Measurements from ENCODE around the gene S100A16. TPM values are rescaled to one million over a fixed set of nuclear protein-coding genes. Genes with fewer than 3 reads are reported as not detected.

Gene S100A16
- total and polyA plus RNA-seq, 4 donors: 70.6 to 182 (median 141) TPM

GRCh38 chr1:153655333-153655732 is 42.4 kb upstream of the S100A16 start:
- H3K4me3 ChIP-seq: no peak overlapping the region
- no peaks in the 10 kb centered on the region for H3K9me3 ChIP-seq (ENCODE audit: control insufficient read depth in 4 of 4, insufficient read depth in 3 of 4, low read length in 3 of 4)
- no peak overlapping the region for H3K27ac ChIP-seq (ENCODE audit: low read depth in 1 of 2, low read length in 1 of 2)
- ATAC-seq (ENCODE audit: insufficient read depth, low FRiP score) (no peak), DNase-seq (no peak)
- peaks cover 0 to 8% (median 4%) of the 10 kb centered on the region in 5 donors for H3K4me1 ChIP-seq (ENCODE audit: control insufficient read depth in 5 of 5, insufficient read depth in 5 of 5, low read length in 5 of 5)
- H3K36me3 ChIP-seq (ENCODE audit: control insufficient read depth in 4 of 4, insufficient read depth in 4 of 4, low read length in 4 of 4): no peaks in the 10 kb centered on the region
- no peak overlapping the region for H3K9ac ChIP-seq (ENCODE audit: insufficient read depth in 1 of 2, low read length in 2 of 2)
- H3K27me3 ChIP-seq (ENCODE audit: control insufficient read depth in 3 of 3, insufficient read depth in 3 of 3, low read length in 2 of 3): no peaks in the 10 kb centered on the region
- WGBS, 2 donors: 72 to 87% methylated on average over 3 of the region's 3 CpGs
- no peak for TF ChIP-seq CTCF (IDR thresholded peaks at IDR 0.05; ENCODE audit: control extremely low read depth, extremely low read depth)

GRCh38 chr1:153652805-153653500 is 40.0 kb upstream of the S100A16 start:
- ATAC-seq (ENCODE audit: insufficient read depth, low FRiP score) (peak; percentile 44), DNase-seq (no peak)
- Histone ChIP-seq H3K36me3 (ENCODE audit: control insufficient read depth in 4 of 4, insufficient read depth in 4 of 4, low read length in 4 of 4) (no peaks in the 10 kb centered on the region), H3K4me3 (no peak overlapping the region), H3K27ac (ENCODE audit: low read depth in 1 of 2, low read length in 1 of 2) (peak overlapping the region in 1 of 2 donors; percentile 17), H3K27me3 (ENCODE audit: control insufficient read depth in 3 of 3, insufficient read depth in 3 of 3, low read length in 2 of 3) (no peaks in the 10 kb centered on the region), H3K9me3 (ENCODE audit: control insufficient read depth in 4 of 4, insufficient read depth in 3 of 4, low read length in 3 of 4) (no peaks in the 10 kb centered on the region), H3K9ac (ENCODE audit: insufficient read depth in 1 of 2, low read length in 2 of 2) (no peak overlapping the region), H3K4me1 (ENCODE audit: control insufficient read depth in 5 of 5, insufficient read depth in 5 of 5, low read length in 5 of 5) (no peaks in the 10 kb centered on the region)
- WGBS, 2 donors: 19 to 46% methylated on average over 3 of the region's 3 CpGs
- no peak for TF ChIP-seq CTCF (IDR thresholded peaks at IDR 0.05; ENCODE audit: control extremely low read depth, extremely low read depth)

GRCh38 chr1:153651771-153652170 is 38.8 kb upstream of the S100A16 start:
- 93 to 94% methylated on average over 1 of the region's 1 CpG for WGBS, 2 donors
- peaks cover 0 to 5% (median 0%) of the 10 kb centered on the region in 5 donors for H3K4me1 ChIP-seq (ENCODE audit: control insufficient read depth in 5 of 5, insufficient read depth in 5 of 5, low read length in 5 of 5)
- H3K27ac ChIP-seq (ENCODE audit: low read depth in 1 of 2, low read length in 1 of 2): no peak overlapping the region
- no peaks in the 10 kb centered on the region for H3K27me3 ChIP-seq (ENCODE audit: control insufficient read depth in 3 of 3, insufficient read depth in 3 of 3, low read length in 2 of 3)
- H3K9ac ChIP-seq (ENCODE audit: insufficient read depth in 1 of 2, low read length in 2 of 2): no peak overlapping the region
- DNase-seq (no peak), ATAC-seq (ENCODE audit: insufficient read depth, low FRiP score) (no peak)
- no peaks in the 10 kb centered on the region for H3K9me3 ChIP-seq (ENCODE audit: control insufficient read depth in 4 of 4, insufficient read depth in 3 of 4, low read length in 3 of 4)
- no peak for TF ChIP-seq CTCF (IDR thresholded peaks at IDR 0.05; ENCODE audit: control extremely low read depth, extremely low read depth)
- peaks cover 0 to 6% (median 0%) of the 10 kb centered on the region in 4 donors for H3K36me3 ChIP-seq (ENCODE audit: control insufficient read depth in 4 of 4, insufficient read depth in 4 of 4, low read length in 4 of 4)
- no peak overlapping the region for H3K4me3 ChIP-seq

GRCh38 chr1:153649863-153650235 is 36.9 kb upstream of the S100A16 start:
- DNase-seq (no peak), ATAC-seq (ENCODE audit: insufficient read depth, low FRiP score) (no peak)
- H3K36me3 ChIP-seq (ENCODE audit: control insufficient read depth in 4 of 4, insufficient read depth in 4 of 4, low read length in 4 of 4): peaks cover 9 to 15% (median 11%) of the 10 kb centered on the region in 4 donors
- H3K9ac ChIP-seq (ENCODE audit: insufficient read depth in 1 of 2, low read length in 2 of 2): no peak overlapping the region
- H3K4me3 ChIP-seq: no peak overlapping the region
- 89% methylated on average over 2 of the region's 2 CpGs for WGBS, 2 donors
- H3K27ac ChIP-seq (ENCODE audit: low read depth in 1 of 2, low read length in 1 of 2): no peak overlapping the region
- peaks cover 0 to 5% (median 0%) of the 10 kb centered on the region in 5 donors for H3K4me1 ChIP-seq (ENCODE audit: control insufficient read depth in 5 of 5, insufficient read depth in 5 of 5, low read length in 5 of 5)
- no peaks in the 10 kb centered on the region for H3K27me3 ChIP-seq (ENCODE audit: control insufficient read depth in 3 of 3, insufficient read depth in 3 of 3, low read length in 2 of 3)
- no peak for TF ChIP-seq CTCF (IDR thresholded peaks at IDR 0.05; ENCODE audit: control extremely low read depth, extremely low read depth)
- no peaks in the 10 kb centered on the region for H3K9me3 ChIP-seq (ENCODE audit: control insufficient read depth in 4 of 4, insufficient read depth in 3 of 4, low read length in 3 of 4)

Data from lung (tissue), 12 donors.